ENCODE results near the gene ASB4.

Gene ASB4

GRCh38 chr7:95577137-95577536 lies 91.4 kb downstream of the ASB4 start:
- no peak for DNase-seq (ENCODE audit: low read depth in 1 of 2, low spot score in 1 of 2)
- H3K4me3 ChIP-seq (replicated peaks; ENCODE audit: insufficient read depth, low read length) = no peak overlapping the region
- no peak overlapping the region for H3K27ac ChIP-seq (replicated peaks)
- H3K27me3 ChIP-seq (ENCODE audit: insufficient read depth, poor library complexity, severe bottlenecking) = no peaks in the 10 kb centered on the region
- no peak for TF ChIP-seq SPI1 (IDR thresholded peaks at IDR 0.05; ENCODE audit: borderline replicate concordance, low read depth)
- TF ChIP-seq, protein P1, sequence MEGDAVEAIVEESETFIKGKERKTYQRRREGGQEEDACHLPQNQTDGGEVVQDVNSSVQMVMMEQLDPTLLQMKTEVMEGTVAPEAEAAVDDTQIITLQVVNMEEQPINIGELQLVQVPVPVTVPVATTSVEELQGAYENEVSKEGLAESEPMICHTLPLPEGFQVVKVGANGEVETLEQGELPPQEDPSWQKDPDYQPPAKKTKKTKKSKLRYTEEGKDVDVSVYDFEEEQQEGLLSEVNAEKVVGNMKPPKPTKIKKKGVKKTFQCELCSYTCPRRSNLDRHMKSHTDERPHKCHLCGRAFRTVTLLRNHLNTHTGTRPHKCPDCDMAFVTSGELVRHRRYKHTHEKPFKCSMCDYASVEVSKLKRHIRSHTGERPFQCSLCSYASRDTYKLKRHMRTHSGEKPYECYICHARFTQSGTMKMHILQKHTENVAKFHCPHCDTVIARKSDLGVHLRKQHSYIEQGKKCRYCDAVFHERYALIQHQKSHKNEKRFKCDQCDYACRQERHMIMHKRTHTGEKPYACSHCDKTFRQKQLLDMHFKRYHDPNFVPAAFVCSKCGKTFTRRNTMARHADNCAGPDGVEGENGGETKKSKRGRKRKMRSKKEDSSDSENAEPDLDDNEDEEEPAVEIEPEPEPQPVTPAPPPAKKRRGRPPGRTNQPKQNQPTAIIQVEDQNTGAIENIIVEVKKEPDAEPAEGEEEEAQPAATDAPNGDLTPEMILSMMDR (IDR thresholded peaks at IDR 0.05; ENCODE audit: insufficient read depth, low read length) = no peak
- TF ChIP-seq, protein P2, sequence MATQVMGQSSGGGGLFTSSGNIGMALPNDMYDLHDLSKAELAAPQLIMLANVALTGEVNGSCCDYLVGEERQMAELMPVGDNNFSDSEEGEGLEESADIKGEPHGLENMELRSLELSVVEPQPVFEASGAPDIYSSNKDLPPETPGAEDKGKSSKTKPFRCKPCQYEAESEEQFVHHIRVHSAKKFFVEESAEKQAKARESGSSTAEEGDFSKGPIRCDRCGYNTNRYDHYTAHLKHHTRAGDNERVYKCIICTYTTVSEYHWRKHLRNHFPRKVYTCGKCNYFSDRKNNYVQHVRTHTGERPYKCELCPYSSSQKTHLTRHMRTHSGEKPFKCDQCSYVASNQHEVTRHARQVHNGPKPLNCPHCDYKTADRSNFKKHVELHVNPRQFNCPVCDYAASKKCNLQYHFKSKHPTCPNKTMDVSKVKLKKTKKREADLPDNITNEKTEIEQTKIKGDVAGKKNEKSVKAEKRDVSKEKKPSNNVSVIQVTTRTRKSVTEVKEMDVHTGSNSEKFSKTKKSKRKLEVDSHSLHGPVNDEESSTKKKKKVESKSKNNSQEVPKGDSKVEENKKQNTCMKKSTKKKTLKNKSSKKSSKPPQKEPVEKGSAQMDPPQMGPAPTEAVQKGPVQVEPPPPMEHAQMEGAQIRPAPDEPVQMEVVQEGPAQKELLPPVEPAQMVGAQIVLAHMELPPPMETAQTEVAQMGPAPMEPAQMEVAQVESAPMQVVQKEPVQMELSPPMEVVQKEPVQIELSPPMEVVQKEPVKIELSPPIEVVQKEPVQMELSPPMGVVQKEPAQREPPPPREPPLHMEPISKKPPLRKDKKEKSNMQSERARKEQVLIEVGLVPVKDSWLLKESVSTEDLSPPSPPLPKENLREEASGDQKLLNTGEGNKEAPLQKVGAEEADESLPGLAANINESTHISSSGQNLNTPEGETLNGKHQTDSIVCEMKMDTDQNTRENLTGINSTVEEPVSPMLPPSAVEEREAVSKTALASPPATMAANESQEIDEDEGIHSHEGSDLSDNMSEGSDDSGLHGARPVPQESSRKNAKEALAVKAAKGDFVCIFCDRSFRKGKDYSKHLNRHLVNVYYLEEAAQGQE (IDR thresholded peaks at IDR 0.05; ENCODE audit: insufficient replicate concordance, low read depth) = no peak
- no peak for TF ChIP-seq GABPA (IDR thresholded peaks at IDR 0.05; ENCODE audit: low read depth)
- TF ChIP-seq POLR2AphosphoS5 (IDR thresholded peaks at IDR 0.05; ENCODE audit: low read depth) = no peak

GRCh38 chr7:95578299-95578855 lies 92.6 kb downstream of the ASB4 start:
- no peak for DNase-seq (ENCODE audit: low read depth in 1 of 2, low spot score in 1 of 2)
- TF ChIP-seq GABPA (IDR thresholded peaks at IDR 0.05; ENCODE audit: low read depth) (no peak), POLR2AphosphoS5 (IDR thresholded peaks at IDR 0.05; ENCODE audit: low read depth) (no peak), SPI1 (IDR thresholded peaks at IDR 0.05; ENCODE audit: borderline replicate concordance, low read depth) (no peak)
- TF ChIP-seq, protein P1 (IDR thresholded peaks at IDR 0.05; ENCODE audit: insufficient read depth, low read length) = no peak
- TF ChIP-seq, protein P2 (IDR thresholded peaks at IDR 0.05; ENCODE audit: insufficient replicate concordance, low read depth) = no peak
- H3K27ac ChIP-seq (replicated peaks) = no peak overlapping the region
- H3K27me3 ChIP-seq (ENCODE audit: insufficient read depth, poor library complexity, severe bottlenecking) = no peaks in the 10 kb centered on the region
- H3K4me3 ChIP-seq (replicated peaks; ENCODE audit: insufficient read depth, low read length) = no peak overlapping the region

GRCh38 chr7:95579318-95579717 lies 93.6 kb downstream of the ASB4 start:
- TF ChIP-seq, protein P2 (IDR thresholded peaks at IDR 0.05; ENCODE audit: insufficient replicate concordance, low read depth) = no peak
- TF ChIP-seq, protein P1 (IDR thresholded peaks at IDR 0.05; ENCODE audit: insufficient read depth, low read length) = no peak
- TF ChIP-seq GABPA (IDR thresholded peaks at IDR 0.05; ENCODE audit: low read depth) (no peak), POLR2AphosphoS5 (IDR thresholded peaks at IDR 0.05; ENCODE audit: low read depth) (no peak), SPI1 (IDR thresholded peaks at IDR 0.05; ENCODE audit: borderline replicate concordance, low read depth) (no peak)
- Histone ChIP-seq H3K27ac (replicated peaks) (no peak overlapping the region), H3K27me3 (ENCODE audit: insufficient read depth, poor library complexity, severe bottlenecking) (no peaks in the 10 kb centered on the region), H3K4me3 (replicated peaks; ENCODE audit: insufficient read depth, low read length) (no peak overlapping the region)
- no peak for DNase-seq (ENCODE audit: low read depth in 1 of 2, low spot score in 1 of 2)

Data from HL-60 (cell line).